NCI-H446 treated with DMSO at 0.1 percent for 48 hours (cell line): Measurements from ENCODE around the gene C1QTNF8.

Source experiments
- DNase-seq: peaks from one replicate; lab custom pipeline; 2025; lab: John Stamatoyannopoulos, UW

C1QTNF8 gene, protein sequence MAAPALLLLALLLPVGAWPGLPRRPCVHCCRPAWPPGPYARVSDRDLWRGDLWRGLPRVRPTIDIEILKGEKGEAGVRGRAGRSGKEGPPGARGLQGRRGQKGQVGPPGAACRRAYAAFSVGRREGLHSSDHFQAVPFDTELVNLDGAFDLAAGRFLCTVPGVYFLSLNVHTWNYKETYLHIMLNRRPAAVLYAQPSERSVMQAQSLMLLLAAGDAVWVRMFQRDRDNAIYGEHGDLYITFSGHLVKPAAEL

DNA sequence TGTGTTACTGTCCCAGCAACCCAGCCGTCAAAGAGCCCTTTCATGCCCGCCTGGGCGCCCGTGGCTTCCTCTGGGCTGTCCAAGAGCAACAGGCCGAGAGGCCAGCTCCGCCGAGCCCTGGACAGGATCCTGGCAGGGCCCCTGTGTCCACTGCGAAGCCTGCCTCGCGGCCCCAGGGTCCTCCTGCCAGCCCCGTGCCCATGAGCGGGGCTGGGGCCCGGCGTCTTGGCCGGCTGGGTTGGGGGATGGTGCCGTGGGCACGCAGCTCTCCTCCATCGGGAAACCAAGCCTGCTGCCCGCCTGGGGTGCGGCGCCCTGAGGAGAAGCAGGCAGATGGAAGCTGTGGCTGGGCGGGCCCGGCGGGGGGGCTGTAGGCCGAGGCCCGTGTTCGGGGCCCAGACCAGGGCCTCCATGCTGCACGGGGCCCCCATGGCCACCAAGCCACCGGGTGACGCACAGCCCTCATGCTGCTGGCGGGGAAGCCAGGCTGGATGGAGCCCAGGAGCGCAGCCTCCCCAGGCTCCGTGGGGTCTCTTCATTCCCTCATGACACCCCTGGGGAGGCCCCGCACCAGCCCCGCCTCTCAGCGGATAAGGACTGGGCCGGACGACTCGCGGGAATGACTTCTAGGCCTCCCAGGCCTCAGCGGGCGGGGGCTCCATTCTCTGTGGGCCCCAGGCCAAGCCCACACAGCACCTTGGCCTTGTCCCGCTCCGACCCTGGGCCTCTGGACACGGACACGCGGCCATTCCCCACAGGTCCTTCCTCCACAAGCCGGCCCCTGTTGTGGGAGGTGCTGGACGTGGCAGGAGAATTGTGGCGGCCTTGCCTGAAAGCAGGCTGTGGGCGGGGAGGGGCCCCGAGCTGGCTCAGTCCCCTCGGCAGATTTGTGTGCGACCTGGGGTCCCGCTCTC lies at the start of gene C1QTNF8:
C1QTNF8 (minus strand) TSS at position 76 of the 914 bp plus-strand sequence. CDS start 1,322 bp downstream, outside the sequence.
- DNase-seq = no peak

DNA sequence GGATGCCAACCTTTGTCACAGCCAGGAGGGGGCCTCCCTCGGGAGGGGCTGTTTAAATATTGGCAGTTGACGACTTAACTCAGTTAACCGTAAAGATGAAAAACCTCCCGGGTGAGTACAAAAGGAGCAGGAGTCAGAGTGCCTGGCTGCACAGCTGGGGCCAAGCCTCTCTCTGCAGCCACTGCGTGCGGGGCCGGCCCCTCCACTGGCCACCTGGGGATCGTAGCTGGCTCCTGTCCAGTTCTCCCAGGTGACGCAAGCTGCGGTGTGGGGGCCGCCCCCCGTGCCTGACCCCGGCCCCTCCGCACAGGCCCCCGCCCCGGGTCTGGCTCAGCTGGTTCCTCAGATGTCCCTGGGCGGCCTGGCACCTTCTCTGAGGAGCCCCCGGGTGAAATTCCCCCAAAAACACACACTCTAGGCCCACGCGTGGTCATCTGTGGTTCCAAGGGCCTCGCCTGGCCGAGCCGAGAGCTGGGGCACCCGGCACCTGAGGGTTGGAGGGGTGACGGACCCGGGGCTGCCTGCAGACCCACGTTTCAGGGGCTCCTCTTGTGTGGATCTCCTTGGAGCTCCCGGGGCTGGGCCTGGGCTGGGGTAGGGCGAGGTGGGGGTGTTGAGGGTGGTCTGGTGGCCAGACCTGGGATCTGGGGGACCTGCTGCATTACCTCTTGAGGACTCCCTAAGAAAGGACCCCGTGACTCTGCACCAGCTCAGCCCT lies 49.5 kb upstream of the C1QTNF8 start:
- DNase-seq = no peak

DNA sequence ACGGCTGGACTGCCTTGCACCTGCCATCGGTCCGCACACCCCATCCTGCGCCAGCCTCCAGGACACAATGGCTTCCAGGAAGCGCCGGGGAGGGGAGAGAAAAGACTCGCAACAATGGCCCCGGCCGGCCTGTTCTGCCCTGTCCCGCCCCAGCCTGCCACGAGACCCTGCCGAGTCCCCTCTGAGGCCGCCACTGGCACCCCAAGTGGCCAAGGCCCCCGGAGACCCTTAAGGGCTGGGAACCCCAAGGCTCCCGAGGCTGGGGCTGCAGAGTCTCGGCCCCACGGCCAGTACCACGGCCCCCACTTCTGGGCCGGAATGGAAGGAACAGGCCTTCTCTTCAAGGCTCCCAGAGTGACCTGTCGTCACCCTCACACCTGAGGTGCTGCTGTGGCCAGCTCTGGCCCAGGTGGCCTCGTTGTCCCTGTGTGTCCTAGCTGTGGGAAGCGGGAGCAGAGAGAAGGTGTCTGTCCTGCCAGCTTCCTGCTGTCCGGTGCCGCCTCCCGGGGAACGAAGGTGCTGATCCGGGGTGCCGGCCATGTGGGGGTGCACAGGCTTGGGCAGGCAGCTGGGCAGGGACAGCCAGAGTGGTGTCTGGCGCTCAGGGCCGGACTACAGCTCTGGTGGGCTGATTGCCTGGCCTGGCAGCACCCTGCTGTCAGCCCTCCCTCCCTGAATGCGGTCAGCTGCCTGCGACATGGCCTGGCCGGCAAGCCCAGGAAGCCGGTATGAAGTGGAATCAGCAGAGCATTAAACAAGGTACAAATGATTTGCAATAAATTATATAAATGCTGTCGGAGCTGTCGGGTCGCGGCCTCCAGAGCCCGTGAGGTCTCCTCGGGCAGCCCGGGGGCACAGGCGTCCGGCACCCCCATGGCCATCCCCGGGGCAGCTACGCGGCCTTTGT lies 48.7 kb upstream of the C1QTNF8 start:
- DNase-seq = no peak

DNA sequence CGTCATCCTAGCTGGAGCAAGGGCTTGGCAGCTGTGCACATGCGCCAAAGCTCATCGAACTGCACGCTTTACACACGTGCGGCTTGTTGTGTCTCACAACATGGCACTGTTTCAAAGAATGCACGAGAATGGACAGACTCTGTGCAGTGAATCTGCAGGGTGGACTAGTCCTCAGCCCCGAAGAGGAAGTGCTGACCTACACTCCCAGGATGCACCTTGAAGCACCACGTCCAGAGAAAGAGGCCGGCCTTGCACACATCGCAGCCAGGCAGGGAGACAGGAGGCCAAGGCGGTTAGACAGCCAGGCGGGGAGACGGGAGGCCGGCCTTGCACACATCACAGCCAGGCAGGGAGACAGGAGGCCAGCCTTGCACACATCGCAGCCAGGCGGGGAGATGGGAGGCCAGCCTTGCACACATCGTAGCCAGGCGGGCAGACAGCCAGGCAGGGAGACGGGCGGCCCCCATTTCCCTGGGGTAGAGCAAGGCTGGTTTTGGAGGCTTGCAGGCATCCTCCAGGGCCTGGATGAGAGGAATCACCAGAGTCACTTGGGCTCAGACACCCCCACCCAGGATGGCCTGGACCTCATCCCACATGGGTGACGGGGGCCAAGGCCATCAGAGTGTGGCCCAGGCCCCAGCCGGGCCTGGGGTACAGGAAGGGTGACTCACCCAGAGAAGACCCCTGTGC lies 47.9 kb upstream of the C1QTNF8 start:
- DNase-seq = no peak

DNA sequence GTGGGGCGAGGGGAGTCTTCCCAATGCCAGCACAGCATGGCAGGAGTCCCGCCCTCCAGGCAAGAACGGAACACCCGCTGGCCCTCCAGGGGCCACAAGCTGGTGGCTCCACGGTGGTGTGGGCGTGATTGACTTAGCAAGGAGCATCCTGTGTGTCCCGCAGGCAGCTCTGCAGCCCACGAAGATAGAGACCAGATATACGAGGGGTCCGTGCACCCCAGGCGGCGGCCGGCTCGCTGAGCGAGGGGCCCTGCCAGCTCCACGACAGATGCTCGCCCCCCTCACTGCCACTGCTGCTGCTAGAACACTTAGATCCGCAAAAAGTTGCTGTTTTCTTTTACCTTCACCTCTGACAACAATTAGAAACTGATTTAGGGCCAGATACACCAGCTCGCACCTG lies 46.9 kb upstream of the C1QTNF8 start:
- DNase-seq = no peak

DNA sequence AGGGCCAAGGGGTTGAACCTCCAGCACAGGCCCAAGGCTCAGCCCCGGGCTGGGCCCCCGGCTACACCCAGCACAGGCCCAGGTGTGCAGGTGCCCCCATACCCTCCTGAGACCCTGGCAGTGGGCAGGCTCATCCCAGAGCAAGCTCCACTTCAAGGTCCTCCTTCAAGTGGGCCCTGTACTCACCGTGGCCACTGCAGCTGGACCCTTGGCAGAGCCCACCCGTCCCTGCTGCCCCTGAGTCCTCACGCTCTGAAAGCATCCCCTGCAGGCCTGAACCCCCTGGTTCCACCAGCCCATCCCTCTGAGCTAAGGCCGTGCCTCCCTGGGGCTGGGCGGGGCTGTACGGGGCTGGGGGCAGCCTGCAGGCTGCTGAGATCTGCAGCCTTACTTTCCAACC lies 45.7 kb upstream of the C1QTNF8 start:
- no peak for DNase-seq

DNA sequence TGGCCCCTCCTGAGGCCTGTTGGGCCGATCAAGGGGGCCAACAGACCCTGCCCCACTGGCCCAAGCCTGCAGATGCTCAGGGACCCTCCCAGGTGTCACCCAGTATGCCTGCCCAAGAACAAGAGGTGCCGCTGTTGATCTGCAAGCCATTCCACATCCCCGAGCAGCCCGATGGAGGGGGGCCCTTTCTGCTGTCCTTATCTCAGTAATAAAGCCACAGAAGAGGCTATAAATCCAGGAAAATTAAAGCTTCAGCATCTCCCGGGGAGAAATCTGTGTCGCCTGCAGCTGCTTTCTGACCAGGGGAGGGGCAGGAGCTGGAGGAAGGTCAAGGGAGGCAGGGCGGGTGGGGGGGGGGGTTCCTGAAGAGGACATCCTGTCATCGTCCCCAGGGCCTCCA lies 45.1 kb upstream of the C1QTNF8 start:
- no peak for DNase-seq

DNA sequence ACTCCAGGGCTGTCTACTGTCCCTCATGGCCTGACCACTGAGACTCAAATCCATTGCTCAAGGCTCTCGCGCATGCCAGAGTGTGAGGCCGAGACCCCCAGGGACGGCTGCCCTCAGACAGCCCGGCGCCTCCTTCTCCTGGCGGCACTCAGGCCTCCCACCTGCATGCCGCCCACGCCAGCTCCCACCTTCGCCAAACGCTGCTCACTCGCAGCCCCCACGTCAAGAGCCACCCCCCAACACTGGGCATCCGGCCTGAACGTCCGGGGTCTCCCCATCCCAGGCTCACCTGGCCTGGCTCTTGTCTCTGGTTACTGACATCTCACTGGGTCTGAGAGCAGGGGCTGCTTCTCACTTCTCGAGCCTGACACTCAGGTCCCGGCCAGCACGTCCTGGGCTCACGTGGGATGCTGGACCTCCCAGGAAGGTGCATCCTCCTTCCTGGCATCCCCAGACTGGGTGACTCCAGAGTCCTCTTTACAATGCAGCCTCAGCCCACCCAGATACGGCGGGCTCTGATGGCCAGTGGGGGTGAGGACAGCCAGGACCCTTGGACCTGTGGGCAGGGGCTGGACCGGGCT lies 44.6 kb upstream of the C1QTNF8 start:
- no peak for DNase-seq

DNA sequence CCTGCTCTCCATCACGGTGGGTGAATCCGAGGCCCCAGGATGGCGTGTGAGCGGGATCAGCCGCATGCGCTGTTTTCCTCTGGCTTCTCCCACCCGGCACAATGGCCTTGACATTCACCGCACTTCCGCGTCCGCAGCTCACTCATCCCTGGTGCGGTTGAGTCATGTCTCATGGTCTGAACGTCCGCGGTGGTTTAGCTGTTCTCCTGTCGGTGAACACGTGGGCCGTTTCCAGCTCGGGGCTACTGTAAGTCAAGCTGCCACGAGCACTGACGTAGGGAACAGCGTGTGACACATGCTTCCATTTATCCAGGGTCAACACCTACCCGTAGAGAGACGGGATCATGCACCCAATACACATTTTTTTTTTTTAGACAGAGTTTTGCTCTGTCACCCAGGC lies 41.6 kb upstream of the C1QTNF8 start:
- no peak for DNase-seq

DNA sequence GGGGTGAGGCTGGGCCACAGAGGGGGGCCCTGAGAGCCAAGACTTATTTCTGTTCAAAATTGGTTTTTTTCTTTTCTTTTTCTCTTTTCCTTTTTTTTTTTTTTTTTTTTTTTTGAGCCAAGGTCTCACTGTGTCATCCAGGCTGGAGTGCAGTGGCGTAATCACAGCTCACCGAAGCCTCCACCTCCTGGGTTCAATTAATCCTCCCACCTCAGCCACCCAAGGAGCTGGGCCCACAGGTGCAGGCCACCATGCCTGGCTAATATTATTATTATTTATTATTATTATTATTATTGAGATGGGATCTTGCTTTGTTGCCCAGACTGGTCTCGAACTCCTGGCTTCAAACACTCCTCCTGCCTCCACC lies 39.4 kb upstream of the C1QTNF8 start:
- no peak for DNase-seq

DNA sequence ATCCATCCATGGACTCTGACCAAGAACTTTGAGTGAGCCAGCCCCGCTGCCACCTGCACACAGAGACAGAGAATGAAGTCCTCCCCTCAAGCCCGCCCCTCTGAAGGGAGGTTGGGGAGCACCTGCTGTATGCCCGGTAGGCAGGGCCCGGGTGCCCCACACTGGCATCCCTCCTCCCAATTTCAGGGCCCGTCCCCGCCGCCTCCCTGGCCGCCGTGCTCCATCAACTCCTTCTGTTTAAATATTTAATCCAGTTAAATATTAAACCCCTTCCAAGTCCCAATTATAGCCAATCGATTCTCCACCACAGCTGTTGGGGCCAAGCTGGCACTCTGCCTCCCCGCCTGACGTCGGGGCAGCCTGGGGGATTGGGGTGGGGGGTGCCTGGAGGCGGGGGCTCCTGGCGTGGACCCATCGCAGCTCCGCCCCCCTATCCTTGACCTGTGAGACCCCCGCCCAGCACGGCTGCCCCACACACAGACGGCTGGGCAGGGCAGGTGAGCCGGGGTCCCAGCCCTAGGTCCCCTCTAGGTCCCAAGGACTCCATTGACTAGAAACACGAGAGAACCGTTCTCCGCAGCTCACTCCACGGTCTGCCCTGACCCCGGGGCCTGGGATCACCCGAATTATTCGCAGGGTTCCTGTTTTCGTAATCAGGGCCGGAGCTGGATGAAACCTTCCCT lies 38.9 kb upstream of the C1QTNF8 start:
- DNase-seq = no peak

DNA sequence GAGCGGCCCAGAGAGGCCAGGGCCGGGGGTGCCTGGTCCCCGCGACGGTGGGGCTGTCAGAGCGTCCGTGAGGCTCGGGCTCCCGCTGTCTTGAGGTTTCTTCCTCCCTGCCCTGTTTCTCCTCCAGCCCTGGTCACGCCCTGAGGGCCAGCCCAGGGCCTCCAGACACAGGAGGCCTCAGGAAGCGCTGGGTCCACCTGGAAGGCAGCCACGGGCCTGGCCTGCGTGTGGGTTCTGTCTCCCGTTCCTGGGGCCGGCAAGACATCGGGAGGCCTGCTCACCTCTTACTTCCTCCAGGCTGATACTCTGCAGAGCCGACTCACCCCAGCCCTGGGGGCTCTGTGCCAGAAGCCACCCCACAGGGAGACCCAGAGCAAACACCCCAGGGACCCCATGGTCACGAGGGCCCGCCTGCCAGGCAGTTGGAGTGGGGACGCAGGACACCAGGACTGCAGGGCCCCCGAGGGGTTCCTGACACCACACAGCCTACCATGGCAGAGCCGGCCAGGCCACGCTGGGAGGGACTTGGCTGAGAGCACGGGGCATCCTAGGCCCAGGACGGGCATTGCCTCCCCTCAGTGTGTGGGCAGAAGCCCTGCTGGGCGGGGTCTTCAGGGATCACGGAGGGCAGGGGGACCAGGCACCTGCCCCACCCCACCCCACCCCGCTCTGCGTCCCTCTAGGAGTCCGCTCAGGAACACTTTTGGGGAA lies 37.9 kb upstream of the C1QTNF8 start:
- DNase-seq = no peak

DNA sequence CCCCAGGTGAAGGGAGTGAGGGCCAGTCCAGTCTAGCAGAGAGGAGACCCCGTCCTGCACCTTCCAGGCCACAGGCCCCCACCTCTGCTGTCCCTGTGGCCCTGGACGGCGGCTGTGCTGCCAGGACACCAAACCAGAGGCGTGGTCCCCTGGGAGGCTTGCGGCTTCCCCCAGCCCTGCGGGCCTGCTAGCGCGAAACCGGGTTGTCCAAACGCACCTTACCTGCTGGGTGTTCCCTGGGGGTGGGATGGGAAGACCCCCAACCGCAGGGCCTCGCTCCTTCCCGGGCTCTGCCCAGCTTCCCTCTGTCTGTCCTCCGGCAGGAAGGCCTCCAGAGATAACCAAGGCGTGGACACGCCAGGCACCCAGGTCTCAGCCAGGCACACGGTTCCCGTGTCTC lies 37.2 kb upstream of the C1QTNF8 start:
- no peak for DNase-seq

DNA sequence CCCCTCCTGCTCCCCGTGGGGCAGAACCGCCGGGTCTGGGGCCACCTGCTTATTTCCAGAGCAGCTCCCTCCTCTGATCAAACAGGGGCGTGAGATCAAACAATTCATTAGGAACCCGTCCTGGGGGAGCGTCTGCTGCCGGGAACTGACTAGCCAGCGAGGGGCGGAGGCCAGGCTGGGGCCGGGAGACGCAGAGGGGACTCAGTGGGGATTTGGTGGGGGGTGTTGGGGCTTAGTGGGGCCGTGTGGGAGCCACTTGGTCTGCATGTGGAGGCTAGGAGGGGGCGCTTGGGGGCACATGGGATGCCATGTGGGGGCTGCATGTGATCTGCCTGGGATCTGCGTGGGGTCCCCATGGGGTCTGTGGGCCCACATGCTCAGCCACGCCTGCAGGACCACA lies 36.4 kb upstream of the C1QTNF8 start:
- no peak for DNase-seq

DNA sequence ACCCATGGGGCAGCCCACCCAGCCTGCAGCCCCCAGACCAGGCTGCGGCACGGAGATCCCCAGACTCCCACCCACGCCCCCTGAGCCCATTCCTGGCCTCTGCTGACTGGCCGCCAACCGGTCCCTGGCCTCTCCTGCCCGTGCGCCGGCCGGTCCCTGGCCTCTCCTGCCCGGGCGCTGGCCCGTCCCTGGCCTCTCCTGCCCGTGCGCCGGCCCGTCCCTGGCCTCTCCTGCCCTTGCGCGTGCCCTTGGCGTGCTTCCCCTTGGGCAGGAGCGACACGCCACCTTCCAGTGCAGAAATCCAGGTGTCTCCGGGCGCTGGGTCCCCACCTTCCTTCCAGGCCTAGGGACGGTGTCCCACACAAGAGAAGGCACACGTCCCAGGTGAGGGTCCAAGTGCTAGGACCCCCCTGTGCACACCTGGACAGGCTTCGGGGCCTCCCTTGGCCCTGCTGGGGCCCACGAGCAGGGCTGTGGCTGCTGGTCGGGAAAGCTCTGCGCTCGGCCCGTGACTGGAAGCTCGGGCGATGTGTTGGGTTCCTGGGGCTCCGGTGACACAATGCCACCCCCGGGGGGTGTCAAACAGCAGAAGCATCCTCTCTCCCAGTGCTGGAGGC lies 35.4 kb upstream of the C1QTNF8 start:
- DNase-seq = no peak

DNA sequence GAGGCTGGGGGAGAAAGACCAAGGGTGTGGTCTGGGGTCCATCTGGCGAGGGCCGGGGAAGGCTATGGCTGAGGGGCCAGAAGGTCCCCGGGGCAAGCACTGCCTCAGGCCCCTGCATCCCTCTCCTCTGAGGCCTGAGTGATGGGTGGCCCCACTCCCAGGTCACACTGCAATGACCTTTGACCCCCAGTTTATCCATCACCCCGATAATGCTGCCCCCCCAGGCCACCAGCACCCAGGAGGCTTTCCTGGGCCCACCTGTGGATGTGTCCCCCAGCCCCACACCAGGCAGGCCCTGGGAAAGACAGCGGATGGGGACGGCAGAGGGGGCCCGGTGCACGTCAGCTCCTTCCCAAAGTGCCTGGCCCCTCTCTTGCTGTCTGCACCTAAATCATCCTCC lies 34.3 kb upstream of the C1QTNF8 start:
- DNase-seq = no peak

DNA sequence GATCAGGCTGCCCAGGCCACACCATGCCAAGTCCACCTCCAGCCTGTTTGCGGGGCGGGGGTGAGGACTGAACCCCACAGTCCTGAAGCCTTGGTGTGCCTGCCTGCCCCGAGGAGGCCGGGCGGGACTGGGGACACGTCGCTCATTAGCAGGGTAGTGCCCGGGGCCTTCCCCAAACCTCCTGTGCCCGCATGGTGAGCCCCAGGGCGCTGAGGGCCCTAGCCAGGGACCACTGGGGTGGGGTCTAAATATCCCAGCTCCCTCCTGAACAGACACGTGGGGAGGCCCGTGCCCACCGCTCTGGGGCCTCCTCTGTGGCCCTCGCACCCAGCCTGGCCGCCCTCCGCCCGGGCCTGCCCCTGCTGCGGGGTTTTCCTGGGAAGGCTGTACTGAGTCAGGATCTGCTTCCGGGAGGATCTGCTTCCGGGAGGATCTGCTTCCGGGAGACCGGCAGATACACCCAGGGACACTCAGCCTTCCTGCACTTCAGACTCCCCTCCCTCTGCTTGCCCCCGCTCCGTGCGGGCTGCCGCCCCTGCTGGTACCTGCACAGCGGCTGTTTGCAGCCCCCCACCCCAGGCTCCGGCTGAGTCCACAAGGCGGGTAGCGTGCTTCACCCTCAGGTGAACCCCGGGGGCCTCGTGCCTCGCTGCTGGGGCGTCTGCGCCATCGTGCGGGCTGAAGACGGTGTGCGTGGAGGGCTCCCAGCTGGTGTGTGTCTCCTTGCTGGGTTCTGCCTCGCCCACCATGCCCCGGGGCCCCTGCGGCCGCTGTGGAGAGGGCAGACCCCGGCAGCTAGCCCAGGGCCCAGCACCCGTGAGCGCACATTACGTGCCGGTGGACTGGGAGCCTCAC lies 33.3 kb upstream of the C1QTNF8 start:
- DNase-seq = no peak
